D721Med (cell line): ENCODE results near the gene AKAP4.

Source experiments
- DNase-seq: peaks from one replicate; pipeline ENCODE4 v3.0.0; 2011; ENCODE audit warnings: low spot score; ENCODE audit not compliant: insufficient read length
- FAIRE-seq: peaks from 2 replicates; lab custom pipeline; 2011; peaks lifted over from hg19 to GRCh38; lab: Jason Lieb, UNC
- CTCF ChIP-seq: IDR thresholded peaks from 2 replicates; pipeline ENCODE4 v1.5.1; 2012; ENCODE audit warnings: mild to moderate bottlenecking, control low read depth; ENCODE audit not compliant: insufficient read depth; ENCODE audit errors: missing control alignments

AKAP4 gene

GRCh38 chrX:50183891-50184290 lies 16.9 kb downstream of the AKAP4 start:
- no peak for DNase-seq
- no peak for FAIRE-seq
- TF ChIP-seq CTCF = no peak

- DNase-seq (no peak), FAIRE-seq (no peak)
Observed at GRCh38 chrX:50180073-50180940, 20.5 kb downstream of the AKAP4 start.

GRCh38 chrX:50169717-50170116 lies 31.1 kb downstream of the AKAP4 start:
- FAIRE-seq = no peak
- no peak for DNase-seq
- TF ChIP-seq CTCF = no peak

More at GRCh38 chrX:50180073-50180940, 20.5 kb downstream of the AKAP4 start:
- no peak for TF ChIP-seq CTCF

- DNase-seq (no peak), FAIRE-seq (no peak)
- no peak for TF ChIP-seq CTCF
Observed at GRCh38 chrX:50168241-50168687, 32.5 kb downstream of the AKAP4 start.

GRCh38 chrX:50167366-50167765 lies 33.4 kb downstream of the AKAP4 start:
- FAIRE-seq (no peak), DNase-seq (no peak)
- TF ChIP-seq CTCF = no peak

GRCh38 chrX:50165727-50166126 lies 35.1 kb downstream of the AKAP4 start:
- DNase-seq (no peak), FAIRE-seq (no peak)
- TF ChIP-seq CTCF = no peak

- DNase-seq (no peak), FAIRE-seq (no peak)
- TF ChIP-seq CTCF = no peak
Observed at GRCh38 chrX:50161127-50161526, 39.7 kb downstream of the AKAP4 start.
